Measurements from ENCODE around the gene CFAP57. TPM values are rescaled to one million over a fixed set of nuclear protein-coding genes. Genes with fewer than 3 reads are reported as not detected.

CFAP57 gene
- total RNA-seq, 4 donors from 2014 or later, result not detected

- no peaks in the 10 kb centered on the region for H3K27me3 ChIP-seq
- no peak for TF ChIP-seq POLR2AphosphoS5 (IDR thresholded peaks at IDR 0.05)
- TF ChIP-seq EP300 (IDR thresholded peaks at IDR 0.05; ENCODE audit: low read depth), result no peak
- TF ChIP-seq POLR2A (IDR thresholded peaks at IDR 0.05), result no peak
- no peak for TF ChIP-seq CTCF (IDR thresholded peaks at IDR 0.05)
- H3K36me3 ChIP-seq, result no peaks in the 10 kb centered on the region
- H3K4me1 ChIP-seq, result peaks cover 6 to 20% (median 15%) of the 10 kb centered on the region in 4 donors
- 94 to 100% methylated on average over 2 to 3 of the region's 3 CpGs for WGBS, 2 donors (ENCODE audit: low coverage in 1 of 2)
- H3K9me3 ChIP-seq, result no peaks in the 10 kb centered on the region
- DNase-seq, result no peak
- H3K27ac ChIP-seq, result no peak overlapping the region
- in situ Hi-C loops (cut with MboI; ENCODE audit: low pct_ligation_motif_present in 1 of 4, low pct_unique_long_range_greater_than_20kb in 1 of 4, low sequenced_read_pairs in 3 of 4) (no loop called here), intact Hi-C loops (cut with DNase I; ENCODE audit: low total_unique reads) (no loop called here)
- no peak overlapping the region for H3K4me3 ChIP-seq
Observed at GRCh38 chr1:43258370-43258769, 86.2 kb downstream of the CFAP57 start.

- intact Hi-C loops (cut with DNase I; ENCODE audit: low total_unique reads), result no loop called here
- H3K27me3 ChIP-seq, result no peaks in the 10 kb centered on the region
- TF ChIP-seq POLR2A (IDR thresholded peaks at IDR 0.05), result no peak
- no peak for TF ChIP-seq POLR2AphosphoS5 (IDR thresholded peaks at IDR 0.05)
- TF ChIP-seq CTCF (IDR thresholded peaks at IDR 0.05), result no peak
- TF ChIP-seq EP300 (IDR thresholded peaks at IDR 0.05; ENCODE audit: low read depth), result no peak
- no peak for DNase-seq
- no peaks in the 10 kb centered on the region for H3K36me3 ChIP-seq
- no peak overlapping the region for H3K4me3 ChIP-seq
- H3K4me1 ChIP-seq, result peaks cover 0 to 11% (median 6%) of the 10 kb centered on the region in 4 donors
- 49% methylated on average over 4 of the region's 4 CpGs; no CpG with 5 or more reads in 1 of the 2 donors for WGBS, 2 donors (ENCODE audit: low coverage in 1 of 2)
- peak overlapping the region in 1 of 4 donors; percentile 3 for H3K27ac ChIP-seq
- in situ Hi-C loops (cut with MboI; ENCODE audit: low pct_ligation_motif_present in 1 of 4, low pct_unique_long_range_greater_than_20kb in 1 of 4, low sequenced_read_pairs in 3 of 4), result no loop called here
- H3K9me3 ChIP-seq, result no peaks in the 10 kb centered on the region
Observed at GRCh38 chr1:43265431-43265830, 93.3 kb downstream of the CFAP57 start.

- DNase-seq, result no peak
- 93 to 100% methylated on average over 1 of the region's 1 CpG for WGBS, 2 donors (ENCODE audit: low coverage in 1 of 2)
- Histone ChIP-seq H3K4me1 (peaks cover 0 to 20% (median 15%) of the 10 kb centered on the region in 4 donors), H3K4me3 (no peak overlapping the region), H3K36me3 (no peaks in the 10 kb centered on the region), H3K27ac (no peak overlapping the region), H3K9me3 (no peaks in the 10 kb centered on the region), H3K27me3 (no peaks in the 10 kb centered on the region)
- in situ Hi-C loops (cut with MboI; ENCODE audit: low pct_ligation_motif_present in 1 of 4, low pct_unique_long_range_greater_than_20kb in 1 of 4, low sequenced_read_pairs in 3 of 4), result no loop called here
- TF ChIP-seq POLR2AphosphoS5 (IDR thresholded peaks at IDR 0.05) (no peak), EP300 (IDR thresholded peaks at IDR 0.05; ENCODE audit: low read depth) (no peak), POLR2A (IDR thresholded peaks at IDR 0.05) (no peak), CTCF (IDR thresholded peaks at IDR 0.05) (no peak)
- intact Hi-C loops (cut with DNase I; ENCODE audit: low total_unique reads), result no loop called here
Observed at GRCh38 chr1:43266881-43267280, 94.8 kb downstream of the CFAP57 start.

- in situ Hi-C loops (cut with MboI; ENCODE audit: low pct_ligation_motif_present in 1 of 4, low pct_unique_long_range_greater_than_20kb in 1 of 4, low sequenced_read_pairs in 3 of 4), result no loop called here
- H3K4me1 ChIP-seq, result peaks cover 0 to 20% (median 15%) of the 10 kb centered on the region in 4 donors
- no peak overlapping the region for H3K27ac ChIP-seq
- H3K27me3 ChIP-seq, result no peaks in the 10 kb centered on the region
- H3K9me3 ChIP-seq, result no peaks in the 10 kb centered on the region
- WGBS, 2 donors (ENCODE audit: low coverage in 1 of 2), result 60 to 77% methylated on average over 1 to 9 of the region's 9 CpGs
- no peak for DNase-seq
- H3K36me3 ChIP-seq, result no peaks in the 10 kb centered on the region
- TF ChIP-seq EP300 (IDR thresholded peaks at IDR 0.05; ENCODE audit: low read depth) (no peak), POLR2AphosphoS5 (IDR thresholded peaks at IDR 0.05) (no peak), POLR2A (IDR thresholded peaks at IDR 0.05) (no peak), CTCF (IDR thresholded peaks at IDR 0.05) (no peak)
- intact Hi-C loops (cut with DNase I; ENCODE audit: low total_unique reads), result no loop called here
- H3K4me3 ChIP-seq, result no peak overlapping the region
Observed at GRCh38 chr1:43267291-43267805, 95.2 kb downstream of the CFAP57 start.

Data from transverse colon (tissue), 4 donors.